Lung (tissue), 12 donors: ENCODE measurements around the gene GUCA2A. TPM values are rescaled to one million over a fixed set of nuclear protein-coding genes. Genes with fewer than 3 reads are reported as not detected.

Experiments used
- ATAC-seq: fragments of 200-7000 bp; cut with Tn5 transposase; one replicate; pipeline ENCODE4 v1.9.1; 2020; ENCODE audit warnings: moderate number of reproducible peaks; ENCODE audit not compliant: insufficient read depth, low FRiP score
- DNase-seq, 3 donors: peaks; one replicate each; pipeline ENCODE4 v3.0.0-alpha.2; 2013 to 2017
- H3K27ac ChIP-seq, 2 donors: one replicate each; pipeline ENCODE4 v1.5.1; 2013; ENCODE audit warnings: mild to moderate bottlenecking in 2 of 2, moderate library complexity in 2 of 2, control low read depth in 1 of 2, inconsistent platforms in 1 of 2, low read depth in 1 of 2, low read length in 1 of 2
- H3K27me3 ChIP-seq, 3 donors: one replicate each; pipeline ENCODE4 v1.5.1; 2013; ENCODE audit warnings: low read length in 2 of 3; ENCODE audit not compliant: control insufficient read depth in 3 of 3, insufficient read depth in 3 of 3
- H3K36me3 ChIP-seq, 4 donors: one replicate each; pipeline ENCODE4 v1.5.1; 2013; ENCODE audit warnings: low read length in 4 of 4, mild to moderate bottlenecking in 1 of 4, moderate library complexity in 1 of 4; ENCODE audit not compliant: control insufficient read depth in 4 of 4, insufficient read depth in 4 of 4
- H3K4me1 ChIP-seq, 5 donors: one replicate each; pipeline ENCODE4 v1.5.1; 2013; ENCODE audit warnings: low read length in 5 of 5, mild to moderate bottlenecking in 2 of 5, moderate library complexity in 1 of 5; ENCODE audit not compliant: control insufficient read depth in 5 of 5, insufficient read depth in 5 of 5
- H3K4me3 ChIP-seq: one replicate; pipeline ENCODE4 v1.5.1; 2013; ENCODE audit warnings: mild to moderate bottlenecking, control low read depth, moderate library complexity
- H3K9ac ChIP-seq, 2 donors: one replicate each; pipeline ENCODE4 v1.5.1; 2013; ENCODE audit warnings: low read length in 2 of 2, control low read depth in 1 of 2; ENCODE audit not compliant: insufficient read depth in 1 of 2
- H3K9me3 ChIP-seq, 4 donors: one replicate each; pipeline ENCODE4 v1.5.1; 2013; ENCODE audit warnings: low read length in 3 of 4, mild to moderate bottlenecking in 1 of 4, moderate library complexity in 1 of 4; ENCODE audit not compliant: control insufficient read depth in 4 of 4, insufficient read depth in 3 of 4
- WGBS, 2 donors: extraction: QIAGEN DNeasy Blood & Tissue Kit; methylation state at CpG; one replicate each; pipeline ENCODE4 v1.1.7; 2013; 5-methylcytosine and 5-hydroxymethylcytosine counted together
- polyA plus RNA-seq, 2 donors: library from polyadenylated mRNA; stranded (reverse); fragments of 200-250 nt; gene quantifications; one replicate each; pipeline ENCODE4 v1.2.1, GENCODE V29; 2013
- total RNA-seq, 2 donors: library from RNA; depleted of rRNA in 1 of 2; stranded (reverse); fragments of >200 nt in 1 of 2; gene quantifications; one replicate each; pipeline ENCODE4 v1.2.1, GENCODE V29; 2014 to 2021
- TF ChIP-seq, protein P1 (sequence below): IDR thresholded peaks from 2 replicates; pipeline ENCODE4 v1.5.1; 2012; ENCODE audit warnings: mild to moderate bottlenecking; ENCODE audit errors: control extremely low read depth, extremely low read depth
- donor health status: control.
- donor health status: control.
- donor health status: Bipolar disorder and iron deficiency.
- donor health status: healthy.
- donor health status: DM: yes; HTN: yes; CAD: no.

GUCA2A gene
- total and polyA plus RNA-seq, 4 donors: 0.28 to 0.29 TPM; not detected in 2

DNA sequence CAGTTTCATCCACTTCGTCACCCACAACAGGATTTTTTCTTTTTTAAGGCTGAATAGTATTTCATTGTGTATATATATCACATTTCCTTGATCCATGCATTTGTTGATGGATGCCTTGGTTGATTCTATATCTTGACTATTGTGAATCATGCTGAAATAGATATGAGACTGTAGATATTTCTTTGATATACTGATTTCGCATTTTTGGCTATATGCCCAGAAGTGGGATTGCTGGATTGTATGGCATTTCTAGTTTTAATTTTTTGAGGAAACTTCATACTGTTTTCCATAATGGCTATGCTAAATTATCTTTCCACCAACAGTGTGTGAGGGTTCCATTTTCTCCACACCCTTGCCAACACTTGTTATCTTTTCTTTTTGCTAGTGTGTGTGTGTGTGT lies 6.4 kb downstream of the GUCA2A start:
- no peaks in the 10 kb centered on the region for H3K4me1 ChIP-seq
- no peaks in the 10 kb centered on the region for H3K27me3 ChIP-seq
- 82 to 87% methylated on average over 2 of the region's 2 CpGs for WGBS, 2 donors
- ATAC-seq (no peak), DNase-seq (no peak)
- H3K9ac ChIP-seq: no peak overlapping the region
- no peak overlapping the region for H3K27ac ChIP-seq
- no peak overlapping the region for H3K4me3 ChIP-seq
- no peaks in the 10 kb centered on the region for H3K36me3 ChIP-seq
- H3K9me3 ChIP-seq: peaks cover 0 to 5% (median 1%) of the 10 kb centered on the region in 4 donors
- TF ChIP-seq, protein P1, sequence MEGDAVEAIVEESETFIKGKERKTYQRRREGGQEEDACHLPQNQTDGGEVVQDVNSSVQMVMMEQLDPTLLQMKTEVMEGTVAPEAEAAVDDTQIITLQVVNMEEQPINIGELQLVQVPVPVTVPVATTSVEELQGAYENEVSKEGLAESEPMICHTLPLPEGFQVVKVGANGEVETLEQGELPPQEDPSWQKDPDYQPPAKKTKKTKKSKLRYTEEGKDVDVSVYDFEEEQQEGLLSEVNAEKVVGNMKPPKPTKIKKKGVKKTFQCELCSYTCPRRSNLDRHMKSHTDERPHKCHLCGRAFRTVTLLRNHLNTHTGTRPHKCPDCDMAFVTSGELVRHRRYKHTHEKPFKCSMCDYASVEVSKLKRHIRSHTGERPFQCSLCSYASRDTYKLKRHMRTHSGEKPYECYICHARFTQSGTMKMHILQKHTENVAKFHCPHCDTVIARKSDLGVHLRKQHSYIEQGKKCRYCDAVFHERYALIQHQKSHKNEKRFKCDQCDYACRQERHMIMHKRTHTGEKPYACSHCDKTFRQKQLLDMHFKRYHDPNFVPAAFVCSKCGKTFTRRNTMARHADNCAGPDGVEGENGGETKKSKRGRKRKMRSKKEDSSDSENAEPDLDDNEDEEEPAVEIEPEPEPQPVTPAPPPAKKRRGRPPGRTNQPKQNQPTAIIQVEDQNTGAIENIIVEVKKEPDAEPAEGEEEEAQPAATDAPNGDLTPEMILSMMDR: no peak

DNA sequence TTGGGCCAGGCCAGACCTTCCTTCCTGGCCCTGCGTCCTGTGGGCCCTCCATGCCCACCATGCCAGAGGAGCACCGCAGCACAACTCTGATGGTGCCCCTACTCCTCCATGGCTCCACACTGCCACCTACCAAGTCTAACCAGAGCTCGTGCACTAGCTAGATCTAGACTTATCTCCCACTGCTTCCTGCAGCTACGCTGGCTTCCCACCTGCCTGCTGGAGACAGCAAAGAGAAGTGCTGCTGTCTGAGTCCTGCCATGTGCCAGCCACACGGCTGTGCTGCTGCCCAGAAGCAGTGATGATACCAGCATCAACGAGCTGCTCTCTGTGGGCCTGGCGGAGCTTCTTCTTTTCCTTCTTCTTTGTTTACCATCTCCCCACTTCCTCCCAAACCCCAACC lies 6.9 kb downstream of the GUCA2A start:
- H3K4me1 ChIP-seq: no peaks in the 10 kb centered on the region
- H3K4me3 ChIP-seq: no peak overlapping the region
- DNase-seq (no peak), ATAC-seq (no peak)
- TF ChIP-seq, protein P1: no peak
- no peak overlapping the region for H3K27ac ChIP-seq
- WGBS, 2 donors: 45 to 59% methylated on average over 7 of the region's 7 CpGs
- H3K36me3 ChIP-seq: no peaks in the 10 kb centered on the region
- peaks cover 0 to 5% (median 1%) of the 10 kb centered on the region in 4 donors for H3K9me3 ChIP-seq
- no peak overlapping the region for H3K9ac ChIP-seq
- H3K27me3 ChIP-seq: no peaks in the 10 kb centered on the region

DNA sequence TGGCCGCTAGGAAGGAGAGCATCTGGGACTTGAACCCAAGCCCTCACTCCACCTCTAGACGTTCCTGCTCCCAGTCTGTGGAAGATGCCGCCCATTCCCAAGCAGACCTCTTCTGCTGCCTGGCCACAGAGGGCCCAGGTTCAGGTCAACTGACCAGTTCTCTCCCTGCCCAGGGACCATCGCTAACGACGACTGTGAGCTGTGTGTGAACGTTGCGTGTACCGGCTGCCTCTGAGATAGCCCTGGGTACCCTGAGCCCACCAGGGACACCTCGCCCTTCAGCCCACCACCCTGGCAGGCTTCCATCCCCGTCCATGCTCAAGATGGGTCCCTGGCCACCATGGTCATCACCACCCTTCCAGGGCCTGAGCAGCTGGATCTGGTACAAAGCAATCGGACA lies 9.2 kb downstream of the GUCA2A start:
- Histone ChIP-seq H3K9ac (no peak overlapping the region), H3K27me3 (no peaks in the 10 kb centered on the region), H3K9me3 (no peaks in the 10 kb centered on the region), H3K36me3 (no peaks in the 10 kb centered on the region), H3K27ac (no peak overlapping the region), H3K4me1 (no peaks in the 10 kb centered on the region), H3K4me3 (no peak overlapping the region)
- no peak for DNase-seq
- TF ChIP-seq, protein P1: no peak
- no peak for ATAC-seq
- WGBS, 2 donors: 91 to 95% methylated on average over 12 of the region's 12 CpGs

DNA sequence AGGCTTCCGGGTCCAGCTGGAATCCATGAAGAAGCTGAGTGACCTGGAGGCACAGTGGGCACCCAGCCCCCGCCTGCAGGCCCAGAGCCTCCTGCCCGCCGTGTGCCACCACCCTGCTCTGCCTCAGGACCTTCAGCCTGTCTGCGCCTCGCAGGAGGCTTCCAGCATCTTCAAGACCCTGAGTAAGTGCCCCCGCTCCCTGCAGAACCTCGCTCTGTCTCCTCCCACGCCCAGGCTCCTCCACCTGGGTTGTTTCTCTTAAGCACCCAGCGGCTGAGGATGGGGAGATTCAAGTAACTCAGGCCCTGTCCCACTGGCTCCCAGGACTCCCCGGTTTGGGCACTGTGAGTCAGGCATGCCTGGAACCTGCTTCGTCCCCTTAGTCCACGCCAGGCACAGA lies 9.9 kb downstream of the GUCA2A start:
- TF ChIP-seq, protein P1: no peak
- H3K9ac ChIP-seq: no peak overlapping the region
- H3K36me3 ChIP-seq: no peaks in the 10 kb centered on the region
- ATAC-seq: no peak
- H3K4me1 ChIP-seq: no peaks in the 10 kb centered on the region
- no peak overlapping the region for H3K4me3 ChIP-seq
- WGBS, 2 donors: 92 to 97% methylated on average over 13 of the region's 13 CpGs
- no peaks in the 10 kb centered on the region for H3K9me3 ChIP-seq
- H3K27ac ChIP-seq: no peak overlapping the region
- DNase-seq: no peak
- no peaks in the 10 kb centered on the region for H3K27me3 ChIP-seq
